GM12872 (cell line): ENCODE data around the gene ENTHD1.

Source experiments
- TF ChIP-seq, protein P1 (sequence below): IDR thresholded peaks from 3 replicates; pipeline ENCODE4 v1.5.1; 2011; ENCODE audit warnings: low read depth, mild to moderate bottlenecking, low read length, moderate library complexity; ENCODE audit not compliant: insufficient read depth

Gene ENTHD1

GRCh38 chr22:39937906-39938305, 44.3 kb upstream of the ENTHD1 start:
- TF ChIP-seq, protein P1, sequence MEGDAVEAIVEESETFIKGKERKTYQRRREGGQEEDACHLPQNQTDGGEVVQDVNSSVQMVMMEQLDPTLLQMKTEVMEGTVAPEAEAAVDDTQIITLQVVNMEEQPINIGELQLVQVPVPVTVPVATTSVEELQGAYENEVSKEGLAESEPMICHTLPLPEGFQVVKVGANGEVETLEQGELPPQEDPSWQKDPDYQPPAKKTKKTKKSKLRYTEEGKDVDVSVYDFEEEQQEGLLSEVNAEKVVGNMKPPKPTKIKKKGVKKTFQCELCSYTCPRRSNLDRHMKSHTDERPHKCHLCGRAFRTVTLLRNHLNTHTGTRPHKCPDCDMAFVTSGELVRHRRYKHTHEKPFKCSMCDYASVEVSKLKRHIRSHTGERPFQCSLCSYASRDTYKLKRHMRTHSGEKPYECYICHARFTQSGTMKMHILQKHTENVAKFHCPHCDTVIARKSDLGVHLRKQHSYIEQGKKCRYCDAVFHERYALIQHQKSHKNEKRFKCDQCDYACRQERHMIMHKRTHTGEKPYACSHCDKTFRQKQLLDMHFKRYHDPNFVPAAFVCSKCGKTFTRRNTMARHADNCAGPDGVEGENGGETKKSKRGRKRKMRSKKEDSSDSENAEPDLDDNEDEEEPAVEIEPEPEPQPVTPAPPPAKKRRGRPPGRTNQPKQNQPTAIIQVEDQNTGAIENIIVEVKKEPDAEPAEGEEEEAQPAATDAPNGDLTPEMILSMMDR = no peak

DNA sequence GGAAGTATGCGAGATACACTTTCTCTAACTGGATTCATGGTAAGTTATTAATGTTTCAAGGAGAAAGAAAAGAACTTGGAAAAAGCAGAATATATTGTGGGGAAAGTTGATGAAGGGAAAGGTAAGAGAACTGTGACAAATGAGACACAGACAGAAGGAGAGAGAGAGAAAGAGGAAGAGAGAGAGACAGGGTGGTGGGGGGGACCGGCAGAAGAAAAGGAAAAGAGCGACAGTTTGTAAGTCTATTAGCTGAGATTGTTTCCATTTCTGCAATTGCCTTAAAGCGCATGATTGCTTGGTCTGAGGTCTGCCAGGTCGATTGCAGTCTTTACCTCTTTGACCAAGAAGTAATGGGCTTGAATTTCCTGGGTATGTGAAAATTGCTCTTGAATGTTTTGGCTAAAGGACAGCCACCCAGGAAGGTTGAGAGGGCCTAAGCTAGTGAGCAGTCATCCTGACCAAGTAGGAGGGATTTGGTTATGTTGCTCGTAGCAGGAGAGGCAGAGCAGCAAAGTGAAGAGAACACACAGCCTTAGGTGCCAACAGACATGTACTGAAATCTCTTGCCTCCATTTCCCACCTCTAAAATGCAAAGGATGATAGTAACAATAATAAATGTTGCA, 43.1 kb upstream of the ENTHD1 start:
- TF ChIP-seq, protein P1 = no peak

- TF ChIP-seq, protein P1 = no peak
Observed at GRCh38 chr22:39935612-39936011, 42.1 kb upstream of the ENTHD1 start.

DNA sequence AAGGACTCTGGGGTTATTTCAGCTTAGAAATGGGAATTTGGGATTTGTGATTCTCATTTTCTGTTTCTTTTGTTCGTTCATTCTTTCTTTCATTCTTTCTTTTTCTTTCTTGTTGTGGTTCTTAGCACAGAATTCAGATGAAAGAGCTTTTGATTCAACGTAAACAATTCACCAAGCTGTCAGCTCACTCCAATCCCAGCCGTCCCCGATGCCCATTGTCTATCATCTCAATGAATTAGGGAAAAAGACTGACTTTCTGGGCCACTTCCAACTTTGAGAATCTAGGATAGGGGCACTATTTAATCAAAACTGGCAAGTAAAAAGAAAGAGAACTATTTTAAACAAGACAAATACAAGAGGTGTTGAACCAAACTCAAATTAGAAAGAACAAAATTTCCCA, 41.6 kb upstream of the ENTHD1 start:
- TF ChIP-seq, protein P1 = no peak

DNA sequence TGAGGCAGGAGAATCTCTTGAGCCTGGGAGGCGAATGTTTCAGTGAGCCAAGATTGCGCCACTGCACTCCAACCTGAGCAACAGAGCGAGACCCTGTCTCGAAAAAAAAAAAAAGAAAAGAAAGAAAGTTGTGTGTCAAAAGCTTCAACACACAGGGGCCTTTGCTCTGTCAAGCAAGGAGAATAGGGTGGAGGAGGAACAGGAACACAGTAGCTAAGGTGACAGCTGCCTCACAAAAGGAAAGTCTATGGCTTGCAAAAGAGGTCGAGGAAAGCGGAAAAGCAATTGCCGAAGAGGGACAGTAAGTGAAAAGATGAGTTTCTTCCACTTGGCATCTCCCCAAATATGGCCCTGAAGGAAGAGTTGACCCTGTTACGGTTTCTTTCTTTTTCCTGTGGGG, 40.2 kb upstream of the ENTHD1 start:
- TF ChIP-seq, protein P1 = no peak

DNA sequence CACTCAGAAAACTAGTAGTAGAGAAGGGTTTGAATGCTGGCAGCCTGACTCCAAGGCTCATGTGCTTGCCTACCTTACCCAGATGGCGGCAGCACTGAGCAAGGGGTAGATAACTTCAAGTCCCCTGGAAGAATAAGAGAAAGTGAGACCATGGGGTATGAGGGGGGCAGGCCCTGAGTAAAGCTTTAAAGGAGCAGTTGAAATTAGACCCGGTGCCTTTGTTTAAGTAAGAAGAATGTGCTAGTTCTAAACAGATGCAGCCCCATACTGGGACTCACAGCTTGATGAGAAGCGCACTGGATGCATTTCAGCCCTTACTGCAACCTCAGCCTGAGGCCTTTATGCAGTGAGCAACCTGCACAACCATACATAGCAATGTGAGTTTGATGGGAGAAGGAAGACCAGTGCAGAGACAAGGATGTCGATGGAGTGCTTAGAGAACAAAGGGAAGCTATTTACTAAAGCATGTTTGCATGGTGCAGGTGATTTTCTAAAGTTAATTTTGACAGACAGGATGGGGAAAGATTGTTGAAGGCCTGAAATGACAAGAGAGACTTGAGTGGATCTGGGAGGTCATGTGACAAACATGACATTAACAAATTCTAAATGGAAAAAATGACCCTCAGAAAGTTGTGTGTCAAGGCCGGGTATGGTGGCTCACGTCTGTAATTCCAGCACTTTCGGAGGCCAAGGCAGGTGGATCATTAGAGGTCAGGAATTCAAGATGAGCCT, 39.5 kb upstream of the ENTHD1 start:
- TF ChIP-seq, protein P1 = peak; percentile 84

DNA sequence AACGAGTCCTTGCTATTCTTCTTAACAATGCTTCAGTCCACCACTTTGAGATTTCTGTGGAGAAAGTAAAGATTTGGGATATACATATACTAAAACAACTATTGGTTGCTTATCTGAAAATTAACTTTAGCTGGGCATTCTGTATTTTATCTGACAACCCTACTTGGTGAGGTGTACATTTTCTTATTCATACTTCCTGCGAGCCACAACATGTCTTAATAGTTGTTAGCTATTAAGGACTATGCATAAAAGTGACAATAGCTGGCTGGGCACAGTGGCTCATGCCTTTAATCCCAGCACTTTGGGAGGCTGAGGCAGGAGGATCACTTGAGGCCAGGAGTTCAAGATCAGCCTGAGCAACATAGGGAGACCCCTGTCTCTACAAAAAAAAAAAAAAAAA, 38.6 kb upstream of the ENTHD1 start:
- TF ChIP-seq, protein P1 = no peak
